GM23338 (cell line): ENCODE measurements around the gene STOX2. TPM values are rescaled to one million over a fixed set of nuclear protein-coding genes. Genes with fewer than 3 reads are reported as not detected.

Source experiments
- ATAC-seq: fragments of 200-7000 bp; cut with Tn5 transposase; 3 replicates; pipeline ENCODE4 v1.9.1; 2020
- DNase-seq: peaks from one replicate; pipeline ENCODE4 v3.0.0-alpha.2; 2015; ENCODE audit warnings: low spot score
- H2AFZ ChIP-seq: fragments of 200-600 bp; sonication (generic); 2 replicates; pipeline ENCODE4 v1.8.0; 2016; ENCODE audit warnings: antibody characterized with exemption, mild to moderate bottlenecking, moderate library complexity
- H3F3A ChIP-seq: fragments of 200-600 bp; sonication (generic); replicated peaks from 2 replicates; pipeline ENCODE4 v1.8.0; 2017; ENCODE audit warnings: antibody characterized with exemption, mixed run types, low read depth
- H3K27ac ChIP-seq: fragments of 200-600 bp; sonication (generic); 2 replicates; pipeline ENCODE4 v1.6.1; 2016; ENCODE audit warnings: low read depth
- H3K27me3 ChIP-seq: fragments of 200-600 bp; sonication (generic); 2 replicates; pipeline ENCODE4 v1.8.0; 2016; ENCODE audit warnings: mild to moderate bottlenecking, mixed run types, moderate library complexity; ENCODE audit not compliant: insufficient read depth
- H3K36me3 ChIP-seq: fragments of 200-600 bp; sonication (generic); 2 replicates; pipeline ENCODE4 v1.8.0; 2016; ENCODE audit warnings: mild to moderate bottlenecking; ENCODE audit not compliant: insufficient read depth
- H3K4me1 ChIP-seq: fragments of 200-600 bp; sonication (generic); 2 replicates; pipeline ENCODE4 v1.8.0; 2016; ENCODE audit warnings: mild to moderate bottlenecking, moderate library complexity; ENCODE audit not compliant: insufficient read depth
- H3K4me2 ChIP-seq: fragments of 200-600 bp; sonication (generic); 2 replicates; pipeline ENCODE4 v1.7.1; 2017; ENCODE audit warnings: mixed run types
- H3K4me3 ChIP-seq: fragments of 200-600 bp; sonication (generic); 2 replicates; pipeline ENCODE4 v1.6.1; 2016; ENCODE audit warnings: mixed run types
- H3K79me2 ChIP-seq: fragments of 200-600 bp; sonication (generic); replicated peaks from 2 replicates; pipeline ENCODE4 v1.8.0; 2017; ENCODE audit warnings: mild to moderate bottlenecking; ENCODE audit not compliant: insufficient read depth
- H3K9me2 ChIP-seq: fragments of 200-600 bp; sonication (generic); 2 replicates; pipeline ENCODE4 v1.8.0; 2017; ENCODE audit not compliant: insufficient read depth
- H4K20me1 ChIP-seq: fragments of 200-600 bp; sonication (generic); replicated peaks from 2 replicates; pipeline ENCODE4 v1.8.0; 2017; ENCODE audit warnings: mild to moderate bottlenecking; ENCODE audit not compliant: insufficient read depth
- H3K27ac Mint-ChIP-seq: 2 replicates; pipeline ENCODE4 v1.8.0; 2020; ENCODE audit warnings: inconsistent platforms, mild to moderate bottlenecking, moderate library complexity, mixed read lengths
- H3K27me3 Mint-ChIP-seq: 3 replicates; pipeline ENCODE4 v1.8.0; 2022; ENCODE audit warnings: low read depth, mild to moderate bottlenecking, moderate library complexity, mixed read lengths, inconsistent platforms; ENCODE audit not compliant: insufficient read depth, poor library complexity
- H3K36me3 Mint-ChIP-seq: 3 replicates; pipeline ENCODE4 v1.8.0; 2021; ENCODE audit warnings: low read depth, mild to moderate bottlenecking, inconsistent platforms, moderate library complexity, mixed read lengths
- H3K4me1 Mint-ChIP-seq: 3 replicates; pipeline ENCODE4 v1.8.0; 2020; ENCODE audit warnings: mild to moderate bottlenecking, inconsistent platforms, mixed read lengths
- H3K4me3 Mint-ChIP-seq: 3 replicates; pipeline ENCODE4 v1.8.0; 2021; ENCODE audit warnings: moderate library complexity, mild to moderate bottlenecking, inconsistent platforms, mixed read lengths
- H3K9me3 Mint-ChIP-seq: 3 replicates; pipeline ENCODE4 v1.8.0; 2020; ENCODE audit warnings: moderate library complexity, mild to moderate bottlenecking, inconsistent platforms, mixed read lengths
- EZH2 ChIP-seq: fragments of 200-600 bp; sonication (generic); IDR thresholded peaks from one replicate; pipeline ENCODE4 v1.8.0; 2017; ENCODE audit warnings: antibody characterized with exemption, mild to moderate bottlenecking, low read depth; ENCODE audit not compliant: unreplicated experiment
- EZH2phosphoT487 ChIP-seq: fragments of 200-600 bp; sonication (generic); IDR thresholded peaks from one replicate; pipeline ENCODE4 v1.8.1; 2018; ENCODE audit warnings: antibody characterized with exemption; ENCODE audit not compliant: unreplicated experiment
- JUNB ChIP-seq: IDR thresholded peaks from one replicate; pipeline ENCODE4 v1.6.1; 2016; ENCODE audit warnings: antibody characterized with exemption; ENCODE audit not compliant: unreplicated experiment
- NANOG ChIP-seq: IDR thresholded peaks from 2 replicates; pipeline ENCODE4 v1.6.1; 2016; ENCODE audit warnings: antibody characterized with exemption, borderline replicate concordance
- POLR2AphosphoS5 ChIP-seq: IDR thresholded peaks from 2 replicates; pipeline ENCODE4 v1.6.1; 2016; ENCODE audit warnings: antibody characterized with exemption, low read depth
- STAT1 ChIP-seq: IDR thresholded peaks from one replicate; pipeline ENCODE4 v1.6.1; 2016; ENCODE audit warnings: antibody characterized with exemption; ENCODE audit not compliant: unreplicated experiment
- ZNF114 ChIP-seq: fragments of 250-450 bp; sonication (Bioruptor Pico); IDR thresholded peaks from 2 replicates; pipeline ENCODE4 v1.5.0; 2020; ENCODE audit warnings: mild to moderate bottlenecking, moderate library complexity
- ZNF331 ChIP-seq: fragments of 250-450 bp; sonication (Bioruptor Pico); IDR thresholded peaks from 2 replicates; pipeline ENCODE4 v1.5.0; 2020; ENCODE audit warnings: low read depth, mild to moderate bottlenecking, moderate library complexity
- polyA plus RNA-seq: library from polyadenylated mRNA; unstranded; fragments of >200 nt; fragmentation: Nextera tagmentation; extraction: Ambion mirVana; gene quantifications from 2 replicates; pipeline ENCODE4 v1.2.1, GENCODE V29; 2016
- total RNA-seq: library from RNA; depleted of rRNA; stranded (reverse); fragments of >200 nt; shearing (Covaris generic); gene quantifications from 2 replicates; pipeline ENCODE4 v1.2.3, GENCODE V29; 2014
- TF ChIP-seq, protein P1 (sequence below), 2 experiments: fragments of 200-600 bp in 1 of 2; sonication (generic) in 1 of 2; conservative IDR thresholded peaks; 2 replicates each; pipeline versions ENCODE4 v1.5.1 to v1.6.1; 2016 to 2017; ENCODE audit warnings: antibody characterized with exemption in 2 of 2, low read depth in 2 of 2, mild to moderate bottlenecking in 2 of 2, moderate library complexity in 1 of 2
- TF ChIP-seq, protein P2 (sequence below): fragments of 250-450 bp; sonication (Bioruptor Pico); IDR thresholded peaks from 2 replicates; pipeline ENCODE4 v1.5.0; 2020; ENCODE audit warnings: mild to moderate bottlenecking, moderate library complexity
- TF ChIP-seq, protein P3 (sequence below): IDR thresholded peaks from 2 replicates; pipeline ENCODE4 v1.6.1; 2016; ENCODE audit warnings: antibody characterized with exemption
- TF ChIP-seq, protein P4 (sequence below): IDR thresholded peaks from one replicate; pipeline ENCODE4 v1.6.1; 2018; ENCODE audit warnings: antibody characterized with exemption; ENCODE audit not compliant: unreplicated experiment

The STOX2 gene
- total and polyA plus RNA-seq, 2 experiments from 2014 or later: 19.8 to 20.6 TPM

DNA sequence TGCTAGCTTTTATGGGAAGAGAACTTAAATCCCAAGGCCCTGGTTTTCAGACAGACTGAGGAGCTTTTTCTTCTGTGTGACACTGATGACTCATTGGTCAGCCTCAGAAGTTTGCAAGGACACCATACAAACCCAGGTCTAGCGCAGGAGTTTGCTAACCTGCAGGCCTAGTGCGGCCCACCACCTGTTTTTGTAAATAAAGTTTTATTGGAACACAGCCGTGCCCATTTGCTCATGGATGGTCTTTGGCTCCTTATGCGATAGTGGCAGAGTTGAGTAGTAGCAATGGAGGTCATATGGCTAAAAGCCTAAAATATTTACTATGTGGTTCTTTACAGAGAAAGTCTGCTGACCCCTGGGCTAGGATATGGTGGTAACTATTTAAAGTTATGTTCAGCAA is 98.3 kb downstream of the STOX2 start:
- TF ChIP-seq, protein P1, sequence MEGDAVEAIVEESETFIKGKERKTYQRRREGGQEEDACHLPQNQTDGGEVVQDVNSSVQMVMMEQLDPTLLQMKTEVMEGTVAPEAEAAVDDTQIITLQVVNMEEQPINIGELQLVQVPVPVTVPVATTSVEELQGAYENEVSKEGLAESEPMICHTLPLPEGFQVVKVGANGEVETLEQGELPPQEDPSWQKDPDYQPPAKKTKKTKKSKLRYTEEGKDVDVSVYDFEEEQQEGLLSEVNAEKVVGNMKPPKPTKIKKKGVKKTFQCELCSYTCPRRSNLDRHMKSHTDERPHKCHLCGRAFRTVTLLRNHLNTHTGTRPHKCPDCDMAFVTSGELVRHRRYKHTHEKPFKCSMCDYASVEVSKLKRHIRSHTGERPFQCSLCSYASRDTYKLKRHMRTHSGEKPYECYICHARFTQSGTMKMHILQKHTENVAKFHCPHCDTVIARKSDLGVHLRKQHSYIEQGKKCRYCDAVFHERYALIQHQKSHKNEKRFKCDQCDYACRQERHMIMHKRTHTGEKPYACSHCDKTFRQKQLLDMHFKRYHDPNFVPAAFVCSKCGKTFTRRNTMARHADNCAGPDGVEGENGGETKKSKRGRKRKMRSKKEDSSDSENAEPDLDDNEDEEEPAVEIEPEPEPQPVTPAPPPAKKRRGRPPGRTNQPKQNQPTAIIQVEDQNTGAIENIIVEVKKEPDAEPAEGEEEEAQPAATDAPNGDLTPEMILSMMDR (conservative IDR thresholded peaks at IDR 0.05; ENCODE audit: low read depth in 2 of 2): no peak
- TF ChIP-seq, protein P2, sequence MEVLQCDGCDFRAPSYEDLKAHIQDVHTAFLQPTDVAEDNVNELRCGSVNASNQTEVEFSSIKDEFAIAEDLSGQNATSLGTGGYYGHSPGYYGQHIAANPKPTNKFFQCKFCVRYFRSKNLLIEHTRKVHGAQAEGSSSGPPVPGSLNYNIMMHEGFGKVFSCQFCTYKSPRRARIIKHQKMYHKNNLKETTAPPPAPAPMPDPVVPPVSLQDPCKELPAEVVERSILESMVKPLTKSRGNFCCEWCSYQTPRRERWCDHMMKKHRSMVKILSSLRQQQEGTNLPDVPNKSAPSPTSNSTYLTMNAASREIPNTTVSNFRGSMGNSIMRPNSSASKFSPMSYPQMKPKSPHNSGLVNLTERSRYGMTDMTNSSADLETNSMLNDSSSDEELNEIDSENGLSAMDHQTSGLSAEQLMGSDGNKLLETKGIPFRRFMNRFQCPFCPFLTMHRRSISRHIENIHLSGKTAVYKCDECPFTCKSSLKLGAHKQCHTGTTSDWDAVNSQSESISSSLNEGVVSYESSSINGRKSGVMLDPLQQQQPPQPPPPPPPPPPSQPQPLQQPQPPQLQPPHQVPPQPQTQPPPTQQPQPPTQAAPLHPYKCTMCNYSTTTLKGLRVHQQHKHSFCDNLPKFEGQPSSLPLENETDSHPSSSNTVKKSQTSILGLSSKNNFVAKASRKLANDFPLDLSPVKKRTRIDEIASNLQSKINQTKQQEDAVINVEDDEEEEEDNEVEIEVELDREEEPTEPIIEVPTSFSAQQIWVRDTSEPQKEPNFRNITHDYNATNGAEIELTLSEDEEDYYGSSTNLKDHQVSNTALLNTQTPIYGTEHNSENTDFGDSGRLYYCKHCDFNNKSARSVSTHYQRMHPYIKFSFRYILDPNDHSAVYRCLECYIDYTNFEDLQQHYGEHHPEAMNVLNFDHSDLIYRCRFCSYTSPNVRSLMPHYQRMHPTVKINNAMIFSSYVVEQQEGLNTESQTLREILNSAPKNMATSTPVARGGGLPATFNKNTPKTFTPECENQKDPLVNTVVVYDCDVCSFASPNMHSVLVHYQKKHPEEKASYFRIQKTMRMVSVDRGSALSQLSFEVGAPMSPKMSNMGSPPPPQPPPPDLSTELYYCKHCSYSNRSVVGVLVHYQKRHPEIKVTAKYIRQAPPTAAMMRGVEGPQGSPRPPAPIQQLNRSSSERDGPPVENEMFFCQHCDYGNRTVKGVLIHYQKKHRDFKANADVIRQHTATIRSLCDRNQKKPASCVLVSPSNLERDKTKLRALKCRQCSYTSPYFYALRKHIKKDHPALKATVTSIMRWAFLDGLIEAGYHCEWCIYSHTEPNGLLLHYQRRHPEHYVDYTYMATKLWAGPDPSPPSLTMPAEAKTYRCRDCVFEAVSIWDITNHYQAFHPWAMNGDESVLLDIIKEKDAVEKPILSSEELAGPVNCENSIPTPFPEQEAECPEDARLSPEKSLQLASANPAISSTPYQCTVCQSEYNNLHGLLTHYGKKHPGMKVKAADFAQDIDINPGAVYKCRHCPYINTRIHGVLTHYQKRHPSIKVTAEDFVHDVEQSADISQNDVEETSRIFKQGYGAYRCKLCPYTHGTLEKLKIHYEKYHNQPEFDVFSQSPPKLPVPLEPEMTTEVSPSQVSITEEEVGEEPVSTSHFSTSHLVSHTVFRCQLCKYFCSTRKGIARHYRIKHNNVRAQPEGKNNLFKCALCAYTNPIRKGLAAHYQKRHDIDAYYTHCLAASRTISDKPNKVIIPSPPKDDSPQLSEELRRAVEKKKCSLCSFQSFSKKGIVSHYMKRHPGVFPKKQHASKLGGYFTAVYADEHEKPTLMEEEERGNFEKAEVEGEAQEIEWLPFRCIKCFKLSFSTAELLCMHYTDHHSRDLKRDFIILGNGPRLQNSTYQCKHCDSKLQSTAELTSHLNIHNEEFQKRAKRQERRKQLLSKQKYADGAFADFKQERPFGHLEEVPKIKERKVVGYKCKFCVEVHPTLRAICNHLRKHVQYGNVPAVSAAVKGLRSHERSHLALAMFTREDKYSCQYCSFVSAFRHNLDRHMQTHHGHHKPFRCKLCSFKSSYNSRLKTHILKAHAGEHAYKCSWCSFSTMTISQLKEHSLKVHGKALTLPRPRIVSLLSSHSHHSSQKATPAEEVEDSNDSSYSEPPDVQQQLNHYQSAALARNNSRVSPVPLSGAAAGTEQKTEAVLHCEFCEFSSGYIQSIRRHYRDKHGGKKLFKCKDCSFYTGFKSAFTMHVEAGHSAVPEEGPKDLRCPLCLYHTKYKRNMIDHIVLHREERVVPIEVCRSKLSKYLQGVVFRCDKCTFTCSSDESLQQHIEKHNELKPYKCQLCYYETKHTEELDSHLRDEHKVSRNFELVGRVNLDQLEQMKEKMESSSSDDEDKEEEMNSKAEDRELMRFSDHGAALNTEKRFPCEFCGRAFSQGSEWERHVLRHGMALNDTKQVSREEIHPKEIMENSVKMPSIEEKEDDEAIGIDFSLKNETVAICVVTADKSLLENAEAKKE (CRISPR knock-in tag): no peak
- TF ChIP-seq EZH2 (no peak), NANOG (no peak), JUNB (no peak), STAT1 (no peak), ZNF331 (CRISPR knock-in tag) (no peak), ZNF114 (no peak), POLR2AphosphoS5 (no peak), EZH2phosphoT487 (no peak)
- TF ChIP-seq, protein P3, sequence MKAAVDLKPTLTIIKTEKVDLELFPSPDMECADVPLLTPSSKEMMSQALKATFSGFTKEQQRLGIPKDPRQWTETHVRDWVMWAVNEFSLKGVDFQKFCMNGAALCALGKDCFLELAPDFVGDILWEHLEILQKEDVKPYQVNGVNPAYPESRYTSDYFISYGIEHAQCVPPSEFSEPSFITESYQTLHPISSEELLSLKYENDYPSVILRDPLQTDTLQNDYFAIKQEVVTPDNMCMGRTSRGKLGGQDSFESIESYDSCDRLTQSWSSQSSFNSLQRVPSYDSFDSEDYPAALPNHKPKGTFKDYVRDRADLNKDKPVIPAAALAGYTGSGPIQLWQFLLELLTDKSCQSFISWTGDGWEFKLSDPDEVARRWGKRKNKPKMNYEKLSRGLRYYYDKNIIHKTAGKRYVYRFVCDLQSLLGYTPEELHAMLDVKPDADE: no peak
- TF ChIP-seq, protein P4, sequence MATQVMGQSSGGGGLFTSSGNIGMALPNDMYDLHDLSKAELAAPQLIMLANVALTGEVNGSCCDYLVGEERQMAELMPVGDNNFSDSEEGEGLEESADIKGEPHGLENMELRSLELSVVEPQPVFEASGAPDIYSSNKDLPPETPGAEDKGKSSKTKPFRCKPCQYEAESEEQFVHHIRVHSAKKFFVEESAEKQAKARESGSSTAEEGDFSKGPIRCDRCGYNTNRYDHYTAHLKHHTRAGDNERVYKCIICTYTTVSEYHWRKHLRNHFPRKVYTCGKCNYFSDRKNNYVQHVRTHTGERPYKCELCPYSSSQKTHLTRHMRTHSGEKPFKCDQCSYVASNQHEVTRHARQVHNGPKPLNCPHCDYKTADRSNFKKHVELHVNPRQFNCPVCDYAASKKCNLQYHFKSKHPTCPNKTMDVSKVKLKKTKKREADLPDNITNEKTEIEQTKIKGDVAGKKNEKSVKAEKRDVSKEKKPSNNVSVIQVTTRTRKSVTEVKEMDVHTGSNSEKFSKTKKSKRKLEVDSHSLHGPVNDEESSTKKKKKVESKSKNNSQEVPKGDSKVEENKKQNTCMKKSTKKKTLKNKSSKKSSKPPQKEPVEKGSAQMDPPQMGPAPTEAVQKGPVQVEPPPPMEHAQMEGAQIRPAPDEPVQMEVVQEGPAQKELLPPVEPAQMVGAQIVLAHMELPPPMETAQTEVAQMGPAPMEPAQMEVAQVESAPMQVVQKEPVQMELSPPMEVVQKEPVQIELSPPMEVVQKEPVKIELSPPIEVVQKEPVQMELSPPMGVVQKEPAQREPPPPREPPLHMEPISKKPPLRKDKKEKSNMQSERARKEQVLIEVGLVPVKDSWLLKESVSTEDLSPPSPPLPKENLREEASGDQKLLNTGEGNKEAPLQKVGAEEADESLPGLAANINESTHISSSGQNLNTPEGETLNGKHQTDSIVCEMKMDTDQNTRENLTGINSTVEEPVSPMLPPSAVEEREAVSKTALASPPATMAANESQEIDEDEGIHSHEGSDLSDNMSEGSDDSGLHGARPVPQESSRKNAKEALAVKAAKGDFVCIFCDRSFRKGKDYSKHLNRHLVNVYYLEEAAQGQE: no peak
- Mint-ChIP-seq H3K9me3 (no peaks in the 10 kb centered on the region), H3K4me1 (peaks cover 16% of the 10 kb centered on the region)

More for the DNA sequence above, 98.3 kb downstream of the STOX2 start:
- H3K36me3 ChIP-seq: no peaks in the 10 kb centered on the region
- no peak overlapping the region for H2AFZ ChIP-seq
- no peaks in the 10 kb centered on the region for H4K20me1 ChIP-seq
- H3K4me1 ChIP-seq: no peaks in the 10 kb centered on the region
- DNase-seq (no peak), ATAC-seq (no peak)
- H3K4me2 ChIP-seq: no peak overlapping the region
- no peak overlapping the region for H3K4me3 ChIP-seq
- Mint-ChIP-seq H3K4me3 (no peak overlapping the region), H3K27me3 (no peaks in the 10 kb centered on the region), H3K27ac (no peak overlapping the region), H3K36me3 (peaks cover 28% of the 10 kb centered on the region; the same call in 2 of the 3 replicates)
- H3F3A ChIP-seq: no peaks in the 10 kb centered on the region
- H3K9me2 ChIP-seq: no peaks in the 10 kb centered on the region
- no peaks in the 10 kb centered on the region; the same call in 1 of the 2 replicates for H3K79me2 ChIP-seq
- no peaks in the 10 kb centered on the region for H3K27me3 ChIP-seq
- H3K27ac ChIP-seq: no peak overlapping the region
